GM12873 (cell line): ENCODE measurements around the gene NOL3.

ENCODE experiments used
- CTCF ChIP-seq: IDR thresholded peaks from 2 replicates; pipeline ENCODE4 v1.5.1; 2012; ENCODE audit warnings: low read depth, mild to moderate bottlenecking, moderate library complexity, low read length, control low read depth; ENCODE audit not compliant: insufficient read depth; ENCODE audit errors: missing control alignments

The NOL3 gene

GRCh38 chr16:67188323-67188722 lies 18.0 kb downstream of the NOL3 start:
- TF ChIP-seq CTCF: no peak

GRCh38 chr16:67188798-67189197 lies 18.5 kb downstream of the NOL3 start:
- TF ChIP-seq CTCF: no peak

GRCh38 chr16:67190041-67190440 lies 19.7 kb downstream of the NOL3 start, which contains the start of gene EXOC3L1:
Gene EXOC3L1, minus strand, starts transcription at chr16:67190136. Its CDS starts 460 bp downstream, at chr16:67189676.
- TF ChIP-seq CTCF: no peak

- TF ChIP-seq CTCF: no peak
Measured at GRCh38 chr16:67190448-67191399, 20.4 kb downstream of the NOL3 start.

GRCh38 chr16:67191411-67191994 lies 21.2 kb downstream of the NOL3 start:
- TF ChIP-seq CTCF: no peak

- TF ChIP-seq CTCF: no peak
Measured at GRCh38 chr16:67191995-67192681, 21.8 kb downstream of the NOL3 start, which contains the start of gene E2F4. Gene E2F4, plus strand, starts transcription at chr16:67192155. Its CDS starts 73 bp downstream, at chr16:67192228.
